Loucy (cell line): ENCODE measurements around the gene CRYGC.

Experiments used
- H2AFZ ChIP-seq: fragments of 200-600 bp; sonication (generic); 2 replicates; pipeline ENCODE4 v1.6.0; 2016; ENCODE audit warnings: antibody characterized with exemption, mild to moderate bottlenecking, low read length, moderate library complexity
- H3F3A ChIP-seq: fragments of 200-600 bp; 2 replicates; pipeline ENCODE4 v1.6.0; 2016; ENCODE audit warnings: antibody characterized with exemption, low read depth, mild to moderate bottlenecking
- H3K27me3 ChIP-seq: fragments of 200-600 bp; sonication (generic); 2 replicates; pipeline ENCODE4 v1.6.1; 2014; ENCODE audit warnings: low read length, mild to moderate bottlenecking; ENCODE audit not compliant: insufficient read depth, poor library complexity, severe bottlenecking
- H3K36me3 ChIP-seq: fragments of 200-600 bp; sonication (generic); 2 replicates; pipeline ENCODE4 v1.6.1; 2016; ENCODE audit warnings: low read length; ENCODE audit not compliant: insufficient read depth
- H3K4me1 ChIP-seq: fragments of 200-600 bp; sonication (generic); 2 replicates; pipeline ENCODE4 v1.5.1; 2014; ENCODE audit warnings: low read length, mild to moderate bottlenecking; ENCODE audit not compliant: insufficient read depth, poor library complexity, severe bottlenecking
- H3K4me2 ChIP-seq: fragments of 200-600 bp; sonication (generic); 2 replicates; pipeline ENCODE4 v1.6.0; 2014; ENCODE audit warnings: antibody characterized with exemption, low read length, low read depth, mild to moderate bottlenecking; ENCODE audit not compliant: poor library complexity, severe bottlenecking
- H3K4me3 ChIP-seq: fragments of 200-600 bp; sonication (generic); 2 replicates; pipeline ENCODE4 v1.5.1; 2014; ENCODE audit warnings: low read length, mild to moderate bottlenecking, mixed read lengths; ENCODE audit not compliant: poor library complexity, severe bottlenecking
- H3K79me2 ChIP-seq: fragments of 200-600 bp; sonication (generic); 2 replicates; pipeline ENCODE4 v1.6.1; 2014; ENCODE audit warnings: low read length; ENCODE audit not compliant: insufficient read depth
- H3K9ac ChIP-seq: fragments of 200-600 bp; sonication (generic); 2 replicates; pipeline ENCODE4 v1.6.0; 2014; ENCODE audit warnings: mild to moderate bottlenecking, low read depth, low read length, moderate library complexity; ENCODE audit not compliant: poor library complexity, severe bottlenecking
- H3K9me2 ChIP-seq: fragments of 200-600 bp; sonication (generic); replicated peaks from 2 replicates; pipeline ENCODE4 v1.6.1; 2016; ENCODE audit warnings: low read depth, low read length, mixed read lengths
- H3K9me3 ChIP-seq: fragments of 200-600 bp; sonication (generic); 2 replicates; pipeline ENCODE4 v1.6.1; 2014; ENCODE audit warnings: mild to moderate bottlenecking, antibody characterized with exemption, low read length, low read depth; ENCODE audit not compliant: insufficient read depth
- H4K20me1 ChIP-seq: fragments of 200-600 bp; sonication (generic); 2 replicates; pipeline ENCODE4 v1.6.0; 2014; ENCODE audit warnings: antibody characterized with exemption, low read length, mild to moderate bottlenecking; ENCODE audit not compliant: insufficient read depth, poor library complexity, severe bottlenecking
- EZH2phosphoT487 ChIP-seq: fragments of 200-600 bp; IDR thresholded peaks from 2 replicates; pipeline ENCODE4 v1.6.1; 2018; ENCODE audit warnings: antibody characterized with exemption, mild to moderate bottlenecking, moderate library complexity, borderline replicate concordance
- TF ChIP-seq, protein P1 (sequence below): fragments of 200-600 bp; sonication (generic); conservative IDR thresholded peaks from 2 replicates; pipeline ENCODE4 v1.5.1; 2014; ENCODE audit warnings: mild to moderate bottlenecking, antibody characterized with exemption, low read length

The CRYGC gene

DNA sequence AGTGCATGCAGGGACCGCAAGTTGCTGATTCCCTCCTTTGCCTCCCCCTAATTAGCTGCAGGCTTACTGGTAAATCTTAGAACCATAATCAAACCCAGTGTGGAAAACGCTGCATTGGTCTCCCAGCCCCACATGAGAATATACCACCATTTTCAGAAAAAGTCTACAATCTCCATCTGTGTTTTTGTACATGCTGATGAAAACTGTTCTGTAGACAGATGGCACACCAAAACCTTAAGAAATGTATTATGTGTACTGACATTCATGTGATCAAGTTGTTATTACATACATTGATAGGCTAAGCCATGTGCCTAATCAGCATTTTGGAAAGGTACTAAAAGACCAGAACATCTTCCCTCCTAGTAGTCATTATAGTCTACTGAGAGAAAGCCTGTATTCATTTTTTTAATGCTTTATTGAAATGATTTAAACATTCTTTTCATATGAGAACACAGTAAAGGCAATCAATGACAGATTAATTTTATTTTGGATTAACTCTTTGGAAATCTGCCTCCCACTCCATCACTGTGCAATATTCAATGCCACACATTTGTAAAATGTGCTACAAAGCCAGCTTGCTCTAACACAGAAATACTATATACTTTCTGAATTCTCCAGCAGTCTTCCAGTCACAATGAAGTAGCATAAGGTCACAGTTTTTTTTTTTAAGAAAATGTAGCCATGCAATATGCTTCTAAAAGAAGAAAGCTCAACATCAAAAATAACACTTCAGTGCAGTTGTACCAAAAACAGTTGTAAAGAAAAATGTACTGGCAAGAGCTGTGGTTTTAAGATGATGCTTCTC lies 35.5 kb upstream of the CRYGC start:
- Histone ChIP-seq H3K9me2 (no peaks in the 10 kb centered on the region), H3K79me2 (no peaks in the 10 kb centered on the region), H3K9me3 (no peaks in the 10 kb centered on the region), H3K4me2 (no peak overlapping the region), H3K9ac (no peak overlapping the region), H4K20me1 (no peaks in the 10 kb centered on the region), H3K27me3 (no peaks in the 10 kb centered on the region), H2AFZ (no peak overlapping the region), H3F3A (no peaks in the 10 kb centered on the region), H3K4me1 (no peaks in the 10 kb centered on the region), H3K4me3 (no peak overlapping the region), H3K36me3 (no peaks in the 10 kb centered on the region)
- TF ChIP-seq EZH2phosphoT487, result no peak
- TF ChIP-seq, protein P1, sequence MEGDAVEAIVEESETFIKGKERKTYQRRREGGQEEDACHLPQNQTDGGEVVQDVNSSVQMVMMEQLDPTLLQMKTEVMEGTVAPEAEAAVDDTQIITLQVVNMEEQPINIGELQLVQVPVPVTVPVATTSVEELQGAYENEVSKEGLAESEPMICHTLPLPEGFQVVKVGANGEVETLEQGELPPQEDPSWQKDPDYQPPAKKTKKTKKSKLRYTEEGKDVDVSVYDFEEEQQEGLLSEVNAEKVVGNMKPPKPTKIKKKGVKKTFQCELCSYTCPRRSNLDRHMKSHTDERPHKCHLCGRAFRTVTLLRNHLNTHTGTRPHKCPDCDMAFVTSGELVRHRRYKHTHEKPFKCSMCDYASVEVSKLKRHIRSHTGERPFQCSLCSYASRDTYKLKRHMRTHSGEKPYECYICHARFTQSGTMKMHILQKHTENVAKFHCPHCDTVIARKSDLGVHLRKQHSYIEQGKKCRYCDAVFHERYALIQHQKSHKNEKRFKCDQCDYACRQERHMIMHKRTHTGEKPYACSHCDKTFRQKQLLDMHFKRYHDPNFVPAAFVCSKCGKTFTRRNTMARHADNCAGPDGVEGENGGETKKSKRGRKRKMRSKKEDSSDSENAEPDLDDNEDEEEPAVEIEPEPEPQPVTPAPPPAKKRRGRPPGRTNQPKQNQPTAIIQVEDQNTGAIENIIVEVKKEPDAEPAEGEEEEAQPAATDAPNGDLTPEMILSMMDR, result no peak

DNA sequence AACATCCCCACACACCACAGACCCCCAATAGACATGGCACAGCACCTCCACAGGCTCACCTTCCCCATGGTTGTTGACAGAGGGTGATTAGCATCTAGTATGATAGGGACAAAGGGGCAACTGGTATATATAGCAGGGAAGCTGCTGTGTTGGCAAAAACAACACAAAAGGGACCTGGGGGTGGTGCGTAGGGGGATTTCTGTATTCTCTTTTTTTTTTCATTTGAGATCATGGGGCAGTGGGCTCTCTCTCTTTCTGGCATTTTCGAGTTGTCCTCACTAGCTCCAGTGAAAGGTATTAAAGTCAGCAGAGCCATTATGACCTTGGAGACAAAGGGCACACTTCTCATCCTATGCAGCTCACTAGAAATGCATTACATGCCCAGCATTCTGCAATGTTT lies 33.9 kb upstream of the CRYGC start, which contains the start of gene CRYGA:
Gene CRYGA (minus strand): TSS at position 101 of the 400 bp plus-strand sequence. CDS start 33 bp downstream, at position 68.
- H3K9ac ChIP-seq, result no peak within 1 kb of the TSS
- no peaks in the 10 kb centered on the region for H3K79me2 ChIP-seq
- H3K4me2 ChIP-seq, result no peak within 1 kb of the TSS
- no peaks in the 10 kb centered on the region for H3K9me2 ChIP-seq
- no peak within 1 kb of the TSS; the same call in 1 of the 2 replicates for H2AFZ ChIP-seq
- no peaks in the 10 kb centered on the region for H3F3A ChIP-seq
- no peaks in the 10 kb centered on the region for H4K20me1 ChIP-seq
- H3K4me3 ChIP-seq, result no peak within 1 kb of the TSS
- no peaks in the 10 kb centered on the region for H3K36me3 ChIP-seq
- no peaks in the 10 kb centered on the region for H3K4me1 ChIP-seq
- TF ChIP-seq, protein P1, result no peak
- no peak for TF ChIP-seq EZH2phosphoT487
- H3K27me3 ChIP-seq, result no peaks in the 10 kb centered on the region
- H3K9me3 ChIP-seq, result no peaks in the 10 kb centered on the region

DNA sequence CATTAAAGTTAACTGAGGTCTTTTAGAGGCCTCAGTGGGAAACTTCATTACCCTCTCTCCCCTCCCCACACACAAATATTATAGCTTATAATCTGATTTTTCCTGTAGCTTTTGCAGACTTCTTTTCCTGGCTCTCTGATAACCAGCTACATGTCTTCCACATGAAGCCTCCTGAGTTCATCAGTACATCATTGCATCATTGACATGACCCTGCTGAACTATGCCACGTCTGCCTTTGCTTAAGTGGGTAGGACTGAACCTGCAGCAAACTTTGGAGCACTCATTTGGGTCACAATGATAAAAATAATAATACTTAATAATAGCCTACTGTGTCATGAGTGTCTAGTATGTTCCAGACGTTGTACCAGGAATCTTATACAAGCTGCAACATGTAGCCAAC lies 26.8 kb upstream of the CRYGC start:
- H3K27me3 ChIP-seq, result no peaks in the 10 kb centered on the region
- no peak for TF ChIP-seq EZH2phosphoT487
- TF ChIP-seq, protein P1, result no peak
- no peak overlapping the region for H2AFZ ChIP-seq
- no peaks in the 10 kb centered on the region for H3K4me1 ChIP-seq
- no peak overlapping the region for H3K9ac ChIP-seq
- H3K4me3 ChIP-seq, result no peak overlapping the region
- H3K79me2 ChIP-seq, result no peaks in the 10 kb centered on the region
- peaks cover 5% of the 10 kb centered on the region; the same call in 1 of the 2 replicates for H3K9me3 ChIP-seq
- H3F3A ChIP-seq, result no peaks in the 10 kb centered on the region
- H3K9me2 ChIP-seq, result no peaks in the 10 kb centered on the region
- no peak overlapping the region for H3K4me2 ChIP-seq
- H3K36me3 ChIP-seq, result no peaks in the 10 kb centered on the region
- H4K20me1 ChIP-seq, result no peaks in the 10 kb centered on the region
